HG03432 (cell line): ENCODE measurements around the gene CBX6.

Experiments
- ATAC-seq: cut with Tn5 transposase; IDR thresholded peaks from one replicate; pipeline ENCODE4 v1.9.1; 2021; ENCODE audit warnings: mild to moderate bottlenecking, moderate library complexity; ENCODE audit not compliant: unreplicated experiment

Gene CBX6

DNA sequence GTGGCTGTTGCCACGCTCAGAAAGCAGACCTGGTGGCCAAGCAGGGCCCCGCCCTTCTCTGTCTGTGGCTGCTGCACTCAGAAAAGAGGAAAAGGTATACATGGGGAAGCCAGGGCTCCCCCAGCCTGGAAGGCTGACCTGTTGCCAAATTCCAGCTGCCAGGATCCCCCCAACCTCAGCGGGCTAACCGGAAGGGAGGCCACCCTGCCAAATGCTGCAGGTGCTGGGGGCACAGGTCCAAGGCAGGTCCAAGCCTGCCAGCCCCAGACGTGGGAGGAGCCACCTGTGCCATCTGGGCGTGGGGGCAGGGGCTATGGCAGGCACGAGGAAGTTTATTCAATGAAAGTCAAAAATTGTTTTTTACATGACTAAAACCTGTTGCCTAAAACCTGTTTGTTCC lies 30.8 kb downstream of the CBX6 start:
- ATAC-seq, result no peak

DNA sequence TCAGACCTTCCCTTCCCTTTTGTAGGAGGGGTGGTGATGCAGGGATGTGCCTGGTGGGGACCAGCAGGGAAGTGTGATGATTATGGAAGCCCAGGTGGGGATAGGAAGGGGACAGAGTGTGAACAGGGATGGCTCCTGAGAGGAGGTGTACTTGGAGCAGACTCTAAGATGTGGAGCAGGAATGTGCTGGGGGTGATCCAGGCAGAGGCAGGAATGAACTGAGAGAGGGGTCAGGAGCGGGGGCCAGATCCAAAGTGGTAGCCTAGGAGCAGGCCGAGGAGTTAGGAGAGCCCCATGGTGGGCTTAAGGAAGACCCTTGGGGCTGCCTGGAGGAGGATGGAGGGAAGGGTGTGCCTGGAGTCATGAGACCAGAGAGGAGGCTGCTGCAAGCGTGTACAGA lies 31.9 kb downstream of the CBX6 start:
- no peak for ATAC-seq

DNA sequence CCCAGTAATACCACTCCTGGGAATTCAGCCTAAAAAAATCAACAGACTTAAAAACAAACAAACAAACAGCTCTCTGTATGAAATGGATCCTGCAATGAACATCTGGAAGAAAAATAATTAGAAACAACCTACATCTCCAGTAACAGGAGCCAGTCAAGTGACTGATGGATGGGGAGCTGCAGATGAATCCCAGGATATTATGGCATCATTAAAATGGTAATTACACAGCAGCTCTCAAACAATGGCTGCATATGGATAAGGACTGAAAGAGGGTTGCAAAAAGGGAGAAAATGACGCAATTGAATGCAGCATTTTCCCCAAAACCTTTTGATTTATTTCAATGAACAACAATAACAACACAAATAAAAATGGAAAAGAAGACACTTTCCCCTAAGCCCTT lies 32.3 kb downstream of the CBX6 start:
- ATAC-seq, result no peak

DNA sequence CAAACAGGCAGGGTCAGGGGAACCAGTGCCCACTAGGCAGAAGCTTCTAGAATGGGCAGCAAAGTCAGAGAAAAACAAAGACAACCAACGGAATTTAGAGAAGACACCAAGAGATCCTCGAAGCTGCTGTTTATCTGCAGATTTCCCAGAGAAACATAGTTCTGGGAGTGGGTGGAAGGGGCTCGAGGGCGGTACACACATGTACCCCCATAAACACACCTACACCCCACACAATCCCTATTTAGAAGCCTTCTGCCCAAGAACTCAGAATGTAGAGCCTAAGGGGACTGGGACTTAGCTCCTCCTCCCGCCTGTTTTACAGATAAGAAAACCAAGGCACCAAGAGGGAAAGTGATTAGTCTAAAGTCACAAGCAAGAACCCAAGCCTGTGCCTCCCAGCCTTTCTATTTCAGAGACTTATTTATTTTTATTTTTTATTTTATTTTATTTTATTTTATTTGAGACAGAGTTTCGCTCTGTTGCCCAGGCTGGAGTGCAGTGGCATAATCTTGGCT lies 34.5 kb downstream of the CBX6 start:
- no peak for ATAC-seq

DNA sequence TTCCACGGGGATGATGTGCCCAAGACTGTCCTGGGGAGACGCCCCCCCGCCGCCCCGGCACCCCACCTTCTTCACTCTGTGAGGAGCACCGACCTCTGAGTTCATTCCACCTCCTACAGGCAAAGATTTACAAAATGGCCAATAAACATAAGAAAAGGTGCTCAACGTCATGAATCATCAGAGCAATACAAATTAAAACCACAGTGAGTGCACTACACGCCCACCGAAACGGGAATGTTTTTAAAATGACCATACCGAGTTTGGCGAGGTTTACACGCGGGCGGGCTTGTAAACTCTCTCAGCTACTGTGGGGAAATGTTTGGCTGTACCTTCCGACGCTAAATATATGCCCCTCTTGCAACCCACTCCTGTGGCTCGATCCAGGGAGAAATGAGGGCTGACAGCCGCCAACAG lies 36.1 kb downstream of the CBX6 start:
- no peak for ATAC-seq

DNA sequence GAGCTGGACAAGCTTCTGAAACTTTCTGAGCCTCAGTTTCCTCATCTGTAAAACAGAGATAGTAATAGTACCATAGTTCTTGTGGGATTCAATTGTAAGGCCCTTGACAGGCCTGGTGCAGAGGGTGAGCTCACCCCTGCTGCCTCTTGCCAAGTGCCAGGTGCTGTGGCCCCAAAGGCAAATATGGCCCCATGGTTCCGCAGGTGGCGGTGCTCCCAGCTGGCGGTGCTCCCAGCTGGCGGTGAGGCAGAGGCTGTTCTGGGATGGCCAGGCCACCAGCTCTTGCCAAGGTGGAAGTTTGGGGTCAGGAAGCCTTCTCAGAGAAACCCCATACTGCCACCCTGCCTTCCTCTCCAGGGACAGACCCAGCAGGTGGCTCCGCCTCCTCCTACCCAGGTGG lies 37.0 kb downstream of the CBX6 start:
- ATAC-seq, result no peak

DNA sequence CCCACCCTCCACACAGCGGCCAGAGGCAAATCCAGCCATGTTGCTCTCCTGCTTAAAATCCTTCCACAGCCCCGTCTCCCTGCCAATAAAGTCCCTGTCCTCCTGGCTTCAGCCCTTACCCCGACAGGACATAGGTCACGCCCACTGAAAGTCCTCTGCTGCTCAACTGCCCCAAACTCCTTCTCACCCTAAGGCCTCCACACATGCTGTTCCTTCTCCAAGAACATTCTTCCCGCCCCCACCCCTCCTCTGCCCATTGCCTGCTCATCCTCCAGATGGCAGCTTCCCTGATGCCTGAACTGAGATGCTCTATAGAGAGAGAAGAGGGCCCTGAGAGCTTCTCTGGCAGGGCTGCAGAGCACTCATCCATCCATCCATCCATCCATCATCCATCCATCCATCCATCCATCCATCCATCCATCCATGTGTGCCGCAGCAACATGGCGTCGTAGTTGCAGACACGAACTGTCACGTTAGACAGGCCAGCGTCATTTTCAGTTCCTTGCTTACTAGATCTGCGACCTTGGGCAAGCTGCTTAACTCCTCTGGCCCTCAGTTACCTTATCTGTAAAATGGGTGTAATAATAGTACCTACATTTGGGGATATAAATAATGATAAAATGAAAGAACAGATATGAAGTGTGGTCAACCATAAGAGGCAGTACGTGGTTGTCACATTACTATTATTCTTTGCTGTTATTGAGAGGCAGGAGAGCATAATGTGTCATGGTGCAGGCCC lies 37.6 kb downstream of the CBX6 start:
- no peak for ATAC-seq

DNA sequence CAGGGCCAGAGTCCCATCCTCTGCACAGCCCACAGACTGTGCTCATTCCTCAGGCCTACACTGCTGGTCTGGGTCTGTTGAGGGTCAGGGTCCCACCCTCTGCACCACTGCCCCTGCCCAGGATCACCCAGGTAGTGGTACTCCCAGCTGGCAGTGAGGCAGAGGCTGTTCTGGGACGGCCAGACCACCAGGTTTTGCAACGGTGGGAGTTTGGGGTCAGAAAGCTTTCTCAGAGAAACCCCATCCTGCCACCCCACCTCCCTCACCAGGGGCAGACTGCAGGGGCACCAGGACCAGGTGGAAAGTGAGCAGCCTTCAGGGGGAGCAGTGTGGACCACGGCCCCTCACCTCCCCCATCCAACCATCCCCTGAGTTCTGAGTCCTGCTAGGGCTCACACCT lies 39.0 kb downstream of the CBX6 start:
- no peak for ATAC-seq

DNA sequence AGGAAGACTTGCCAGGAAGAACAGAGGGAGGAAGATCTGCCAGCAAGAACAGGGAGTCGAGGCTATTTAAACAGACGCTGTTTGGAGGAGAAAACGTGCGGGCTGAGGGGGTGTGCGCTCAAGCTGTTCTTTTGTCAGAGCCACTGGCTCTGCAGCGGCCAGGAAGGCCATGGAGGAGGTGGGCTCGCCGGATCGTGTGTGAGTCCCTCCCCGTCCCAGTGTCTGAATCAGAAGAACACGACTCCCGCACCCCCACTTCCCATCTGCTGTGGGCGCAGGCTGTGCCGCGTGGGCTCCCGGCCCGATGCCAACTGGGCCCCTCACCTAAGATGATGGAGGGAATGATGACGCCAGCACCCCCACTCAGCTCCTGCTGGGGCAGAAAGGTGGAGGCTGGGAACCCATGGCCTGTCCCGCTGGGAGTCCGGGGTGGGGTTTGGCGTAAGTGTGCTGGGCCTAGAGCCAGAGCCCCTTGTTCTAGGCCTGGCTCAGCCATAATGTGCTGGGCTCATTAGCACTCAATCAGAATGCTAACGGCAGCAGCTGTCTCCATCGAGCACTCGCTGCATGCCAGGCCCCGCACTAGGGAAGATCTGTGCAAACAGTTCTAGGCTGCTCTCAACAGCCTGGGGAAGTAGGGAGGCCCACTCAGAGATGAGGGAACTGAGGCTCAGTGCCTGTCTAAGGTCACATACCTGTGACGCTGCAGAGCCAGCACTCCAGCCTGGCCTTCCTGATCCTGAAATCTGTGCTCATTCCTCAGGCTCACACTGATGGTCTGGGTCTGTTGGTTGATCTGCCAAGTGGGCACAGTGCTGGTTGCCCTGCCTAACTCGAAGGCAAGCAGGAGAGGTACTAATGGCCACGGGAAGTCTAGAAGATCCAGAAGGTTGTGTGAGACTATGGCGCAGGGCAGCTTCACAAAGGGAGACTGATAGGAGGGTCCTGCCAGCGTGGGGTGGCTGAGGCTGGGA lies 39.7 kb downstream of the CBX6 start:
- ATAC-seq, result no peak

DNA sequence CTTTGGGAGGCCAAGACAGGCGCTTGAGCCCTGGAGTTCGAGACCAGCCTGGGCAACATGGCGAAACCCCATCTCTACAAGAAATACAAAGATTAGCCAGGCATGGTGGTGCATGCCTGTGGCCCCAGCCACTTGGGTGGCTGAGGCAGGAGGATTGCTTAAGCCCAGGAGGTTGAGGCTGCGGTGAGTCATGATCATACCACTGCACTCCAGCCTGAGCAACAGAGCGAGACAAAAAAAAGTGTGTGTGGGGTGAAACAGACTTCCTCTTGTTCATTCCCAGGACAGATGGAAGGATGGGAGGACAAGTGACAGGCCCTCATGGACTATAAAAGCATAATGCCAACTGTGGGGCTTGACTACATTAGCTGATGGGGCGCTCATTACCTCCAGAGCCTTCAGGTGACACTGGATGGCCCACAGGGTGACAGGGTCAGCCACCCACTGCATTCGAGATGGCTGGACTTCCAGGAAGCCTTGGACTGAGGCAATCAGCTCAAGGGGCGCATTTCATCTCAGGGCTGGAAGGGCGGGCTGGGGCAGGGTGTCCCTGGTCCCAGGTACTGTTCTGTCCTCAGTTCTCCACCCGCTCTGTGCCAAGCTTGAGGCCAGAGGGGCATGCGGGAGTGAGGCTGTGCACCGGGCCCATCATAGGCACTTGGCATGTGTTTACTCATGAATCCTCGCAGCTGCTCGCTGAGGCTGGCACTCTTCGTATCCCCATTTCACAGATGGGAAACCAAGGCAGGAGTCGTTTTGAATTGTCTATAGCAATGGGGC lies 40.7 kb downstream of the CBX6 start:
- ATAC-seq, result no peak

DNA sequence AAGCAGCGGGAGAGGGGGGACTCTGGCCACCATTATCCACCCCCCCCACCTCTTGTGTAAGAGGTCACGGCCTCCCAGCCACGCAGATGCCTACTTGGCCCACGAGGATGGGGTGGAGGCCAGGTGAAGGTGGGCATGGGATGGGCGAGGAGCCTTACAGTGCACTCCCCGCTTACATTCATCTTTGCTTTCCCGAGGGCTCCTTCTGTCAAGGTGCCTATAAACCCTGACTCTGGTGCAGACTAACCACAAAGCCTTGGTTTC lies 41.2 kb downstream of the CBX6 start:
- ATAC-seq, result no peak

DNA sequence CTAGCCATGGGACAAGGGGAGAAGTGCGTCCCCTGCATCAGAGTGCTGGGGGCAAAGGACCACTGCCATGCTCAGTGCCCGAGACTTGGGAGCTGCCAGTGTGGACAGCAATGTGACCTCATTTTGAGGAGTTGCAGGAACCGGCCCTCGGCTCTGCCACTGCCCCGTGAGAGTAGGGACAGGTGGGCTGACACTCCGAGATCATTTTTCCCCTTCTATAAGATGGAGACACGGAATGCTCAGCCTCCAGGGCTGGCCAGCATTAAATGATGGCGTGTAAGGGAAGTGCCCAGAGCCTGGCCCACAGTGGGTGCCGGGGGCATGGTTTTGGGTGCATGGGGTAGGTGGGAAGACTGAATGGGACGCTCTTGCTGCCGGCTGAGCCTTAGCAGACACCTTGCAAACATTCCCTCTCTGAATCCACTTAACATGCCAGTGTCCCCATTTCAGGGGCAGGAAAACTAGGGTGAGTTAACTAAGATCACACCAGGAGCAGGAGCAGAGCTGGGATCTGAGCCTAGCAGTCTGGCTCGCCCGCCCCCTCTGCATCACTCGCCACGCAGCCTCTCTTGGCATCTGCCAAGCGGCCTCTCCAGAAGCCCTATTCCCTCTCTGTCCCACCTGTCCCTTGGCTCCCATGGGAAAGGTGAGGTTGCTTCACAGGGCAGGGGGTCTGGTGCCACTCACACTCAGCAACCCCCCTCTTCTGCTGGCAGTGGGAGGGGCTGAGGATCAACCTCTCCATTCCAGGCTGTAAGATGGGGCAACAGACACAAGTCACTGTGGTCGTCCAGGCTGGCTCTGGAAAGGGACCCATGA lies 41.8 kb downstream of the CBX6 start:
- ATAC-seq, result no peak

DNA sequence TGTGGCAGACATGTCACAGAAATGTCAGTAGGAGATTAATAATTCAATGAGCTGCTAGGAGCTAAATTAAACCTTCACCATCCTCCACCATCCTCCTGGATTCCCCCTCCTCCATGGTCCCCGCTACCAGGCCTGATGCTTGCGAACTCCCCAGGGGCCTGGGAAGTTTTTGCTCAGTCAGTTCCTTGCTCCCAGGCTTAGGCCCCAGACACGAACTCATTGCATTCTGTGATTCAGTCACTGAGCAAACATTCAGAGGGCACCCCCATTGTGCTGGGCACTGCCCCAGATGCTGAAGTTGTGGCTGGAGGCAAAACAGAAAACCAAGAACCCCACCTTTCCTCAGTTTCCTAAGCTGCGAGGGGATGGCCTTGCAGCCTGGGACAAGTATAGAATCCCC lies 42.5 kb downstream of the CBX6 start:
- ATAC-seq, result no peak

DNA sequence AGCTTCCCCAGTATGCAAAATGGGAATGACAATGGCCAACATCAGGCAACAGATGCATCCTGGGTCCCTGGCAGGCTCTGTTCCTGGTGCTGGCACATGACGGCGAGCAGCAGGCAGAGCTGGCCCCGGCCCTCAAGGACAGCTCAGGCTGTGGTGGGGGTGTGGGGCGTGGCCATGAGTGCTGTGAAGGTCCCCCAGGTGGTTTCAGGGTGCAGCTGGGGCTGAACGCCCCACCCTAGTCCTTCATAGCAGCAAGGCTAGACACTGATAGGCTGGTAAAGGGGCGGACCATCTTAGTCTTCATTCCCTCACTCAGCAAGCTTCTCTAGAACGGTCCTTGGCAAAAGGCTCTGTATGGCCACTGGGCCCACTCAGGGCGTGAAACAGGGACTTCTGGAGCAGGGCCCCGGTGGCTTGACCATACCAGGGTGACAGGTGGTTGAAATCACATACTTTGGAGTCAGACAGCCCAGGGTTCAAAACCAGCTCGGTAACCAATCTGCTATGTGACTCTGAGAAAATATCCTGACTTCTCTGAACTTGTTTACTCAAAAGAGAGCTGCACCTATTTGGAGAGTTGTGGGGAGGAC lies 43.3 kb downstream of the CBX6 start:
- ATAC-seq, result no peak

DNA sequence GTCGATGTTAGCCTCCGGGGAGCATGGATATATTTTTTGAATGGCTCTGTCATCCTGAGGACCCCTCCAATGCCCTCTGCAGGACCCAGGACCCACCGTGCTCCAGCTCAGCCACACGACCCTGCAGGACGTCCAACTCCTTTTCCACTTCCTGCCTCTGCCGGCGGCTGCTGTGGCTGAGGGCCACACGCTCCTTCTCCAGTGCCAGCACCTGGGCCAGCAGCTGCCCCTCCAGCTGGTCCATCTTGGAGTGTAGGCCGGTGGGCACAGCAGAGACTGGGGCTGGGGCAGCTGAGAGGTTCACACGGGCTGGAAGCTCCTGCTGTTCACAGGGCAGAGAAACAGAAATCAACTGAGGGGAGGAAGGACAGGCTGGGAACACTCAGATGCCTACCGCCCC lies 43.8 kb downstream of the CBX6 start:
- no peak for ATAC-seq

DNA sequence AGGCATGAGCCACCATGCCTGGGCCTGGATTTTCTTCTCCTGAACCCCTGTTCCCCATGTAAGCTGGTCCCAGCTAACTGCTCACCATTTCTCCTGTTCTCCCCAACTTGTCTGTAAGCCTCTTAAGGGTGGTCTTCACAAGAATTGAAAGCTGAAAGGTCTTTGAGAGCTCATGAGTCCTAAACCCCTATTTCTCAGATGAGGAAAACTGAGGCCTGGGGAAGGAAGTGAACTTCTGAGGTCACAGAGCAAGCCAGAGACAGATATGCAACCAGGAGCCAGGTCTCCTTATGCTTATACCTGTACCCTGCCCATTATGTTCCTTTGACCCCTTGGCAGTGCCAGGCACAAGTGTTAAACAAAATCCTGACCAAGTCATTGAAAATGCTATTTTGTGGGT lies 44.5 kb downstream of the CBX6 start:
- ATAC-seq, result no peak

DNA sequence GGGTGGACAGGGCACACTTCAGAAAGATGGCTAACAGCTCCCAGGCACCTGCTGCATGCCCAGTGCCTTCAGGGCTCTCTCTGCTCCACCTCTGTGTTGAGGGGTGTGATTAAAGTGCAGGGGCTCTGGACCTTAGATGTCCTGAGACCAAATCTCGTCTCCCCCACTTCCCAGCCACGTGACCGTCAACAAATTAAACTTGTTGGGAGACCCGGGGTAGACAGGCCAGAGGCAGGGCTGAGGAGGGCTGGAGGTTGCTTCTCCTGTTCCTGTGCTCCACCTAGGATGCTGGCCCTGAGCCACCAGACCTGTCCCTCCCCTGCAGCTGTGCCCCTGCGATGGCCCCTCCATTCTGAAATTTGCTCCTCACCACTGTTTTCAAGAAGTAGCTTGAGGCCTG lies 45.2 kb downstream of the CBX6 start:
- no peak for ATAC-seq

DNA sequence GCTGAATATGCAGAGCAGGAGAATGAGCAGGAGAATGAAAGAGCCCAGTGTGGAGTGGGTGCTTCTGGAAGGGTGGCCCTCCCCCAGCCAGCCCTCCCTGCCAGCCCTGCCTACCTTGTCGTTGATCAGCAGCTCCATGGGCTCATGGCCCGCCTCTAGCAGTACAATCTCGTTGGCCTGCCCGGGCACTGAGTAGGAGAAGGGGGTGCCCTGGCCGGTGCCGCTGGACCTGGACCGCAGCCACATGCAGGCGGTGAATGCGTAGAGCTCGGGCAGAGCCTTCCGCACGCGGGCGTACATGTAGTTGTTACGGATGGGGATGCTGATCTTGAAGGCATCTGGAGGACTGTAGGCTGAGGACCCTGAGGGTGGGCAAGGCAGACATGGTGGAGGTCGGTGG lies 45.6 kb downstream of the CBX6 start:
- no peak for ATAC-seq

DNA sequence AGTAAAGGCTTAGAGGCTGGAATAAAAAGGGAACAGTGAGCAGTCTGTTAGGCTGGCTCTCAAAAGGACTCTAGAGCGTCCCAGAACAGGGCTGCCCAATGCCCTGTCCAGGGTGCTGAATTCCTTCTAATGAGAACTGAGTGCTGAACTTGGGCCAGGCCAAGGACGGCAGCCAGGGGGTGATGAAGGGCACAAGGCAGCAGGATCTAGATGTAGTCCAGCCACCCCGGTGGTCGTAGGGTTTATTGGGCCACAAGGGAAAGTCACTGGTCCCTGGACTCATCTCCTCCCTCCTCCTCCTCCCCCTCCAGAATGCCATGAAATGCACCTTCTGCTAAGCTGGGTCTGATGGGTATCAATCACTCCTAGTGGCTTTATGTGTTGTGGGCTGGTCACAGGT lies 47.4 kb downstream of the CBX6 start:
- no peak for ATAC-seq

DNA sequence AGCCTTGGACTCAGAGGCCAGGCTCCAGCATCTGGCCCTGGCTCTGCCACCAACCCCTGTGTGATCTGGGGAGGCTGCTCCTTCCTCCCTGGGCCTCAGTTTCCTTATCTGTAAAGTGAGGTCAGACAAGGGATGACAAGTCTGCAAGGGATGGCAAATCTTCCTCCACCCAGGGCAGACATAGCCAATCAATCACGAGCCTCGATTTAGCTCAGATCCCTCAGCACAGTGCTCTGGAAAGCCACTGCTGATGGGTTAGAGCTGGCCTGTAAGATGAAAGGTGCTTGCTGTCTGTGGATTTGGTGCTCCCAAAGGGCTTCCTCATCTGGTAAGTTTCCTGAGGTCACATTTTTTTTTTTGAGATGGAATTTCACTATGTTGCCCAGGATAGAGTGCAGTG lies 48.4 kb downstream of the CBX6 start:
- no peak for ATAC-seq
